GM18508 (cell line): Measurements from ENCODE around the gene VPS35.
"Not testable (repeated sequence)": the region's sequence is repeated elsewhere in the genome, so short reads cannot be mapped to it uniquely, and the experiment has no call there.

Experiments
- ATAC-seq: cut with Tn5 transposase; IDR thresholded peaks from one replicate; pipeline ENCODE4 v1.9.1; 2021; ENCODE audit warnings: moderate number of reproducible peaks; ENCODE audit not compliant: insufficient read depth, unreplicated experiment

The VPS35 gene

GRCh38 chr16:46681867-46682266, 7.1 kb downstream of the VPS35 start:
- not testable (repeated sequence) for ATAC-seq

- ATAC-seq: not testable (repeated sequence)
Measured at GRCh38 chr16:46677943-46678342, 11.0 kb downstream of the VPS35 start.

DNA sequence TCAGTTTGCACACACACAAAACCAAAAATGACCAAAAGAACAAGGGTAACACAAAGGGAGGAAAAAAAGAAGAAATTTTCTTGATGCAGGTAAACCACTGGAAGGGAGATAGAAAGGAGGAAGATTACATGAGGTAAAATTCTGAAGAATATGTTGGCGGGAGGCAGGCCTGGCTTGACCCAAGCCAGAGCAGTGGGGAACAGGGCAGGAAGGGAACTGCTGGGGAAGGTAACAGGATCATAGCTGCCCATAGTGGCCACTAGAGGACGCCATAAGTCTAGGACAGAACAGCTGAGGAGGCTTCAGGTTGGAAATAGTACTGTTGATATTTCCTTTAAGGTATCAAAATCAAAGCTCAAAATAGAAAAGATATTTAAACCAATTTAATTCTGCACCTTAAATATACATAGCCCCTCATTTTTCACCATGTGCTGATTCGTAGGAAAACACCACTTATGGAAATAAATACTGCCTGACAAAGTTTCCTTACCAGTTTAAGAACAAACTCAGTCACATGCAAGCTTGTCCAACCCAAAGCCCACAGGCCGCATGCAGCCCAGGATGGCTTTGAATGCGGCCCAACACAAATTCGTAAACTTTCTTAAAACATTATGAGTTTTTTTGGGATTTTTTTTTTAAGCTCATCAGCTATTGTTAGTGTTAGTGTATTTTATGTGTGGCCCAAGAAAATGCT, 15.5 kb downstream of the VPS35 start:
- no peak for ATAC-seq

- no peak for ATAC-seq
Measured at GRCh38 chr16:46662123-46662522, 26.9 kb downstream of the VPS35 start.

GRCh38 chr16:46658925-46659324, 30.1 kb downstream of the VPS35 start:
- ATAC-seq: peak; percentile 75

DNA sequence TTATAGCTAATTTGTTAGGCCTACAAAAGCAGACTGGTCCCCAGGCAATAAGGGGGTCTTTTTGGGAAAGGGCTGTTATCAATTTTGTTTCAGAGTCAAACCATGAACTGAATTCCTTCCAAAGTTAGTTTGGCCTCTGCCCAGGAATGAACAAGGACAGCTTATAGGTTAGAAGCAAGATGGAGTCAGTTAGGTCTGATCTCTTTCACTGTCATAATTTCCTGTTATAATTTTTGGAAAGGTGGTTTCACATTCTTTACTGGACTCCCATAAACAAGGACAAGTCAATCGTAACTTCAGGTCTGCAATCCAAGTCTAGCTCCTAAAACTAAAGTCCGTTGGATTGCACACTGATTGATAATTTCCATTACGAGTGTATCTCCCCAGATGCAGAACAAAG, 37.7 kb downstream of the VPS35 start:
- no peak for ATAC-seq

GRCh38 chr16:46650254-46650623, 38.7 kb downstream of the VPS35 start:
- ATAC-seq: no peak

GRCh38 chr16:46649588-46650253, 39.3 kb downstream of the VPS35 start:
- no peak for ATAC-seq

- ATAC-seq: no peak
Measured at GRCh38 chr16:46648656-46649055, 40.3 kb downstream of the VPS35 start.

- no peak for ATAC-seq
Measured at GRCh38 chr16:46638947-46639925, 49.7 kb downstream of the VPS35 start.

DNA sequence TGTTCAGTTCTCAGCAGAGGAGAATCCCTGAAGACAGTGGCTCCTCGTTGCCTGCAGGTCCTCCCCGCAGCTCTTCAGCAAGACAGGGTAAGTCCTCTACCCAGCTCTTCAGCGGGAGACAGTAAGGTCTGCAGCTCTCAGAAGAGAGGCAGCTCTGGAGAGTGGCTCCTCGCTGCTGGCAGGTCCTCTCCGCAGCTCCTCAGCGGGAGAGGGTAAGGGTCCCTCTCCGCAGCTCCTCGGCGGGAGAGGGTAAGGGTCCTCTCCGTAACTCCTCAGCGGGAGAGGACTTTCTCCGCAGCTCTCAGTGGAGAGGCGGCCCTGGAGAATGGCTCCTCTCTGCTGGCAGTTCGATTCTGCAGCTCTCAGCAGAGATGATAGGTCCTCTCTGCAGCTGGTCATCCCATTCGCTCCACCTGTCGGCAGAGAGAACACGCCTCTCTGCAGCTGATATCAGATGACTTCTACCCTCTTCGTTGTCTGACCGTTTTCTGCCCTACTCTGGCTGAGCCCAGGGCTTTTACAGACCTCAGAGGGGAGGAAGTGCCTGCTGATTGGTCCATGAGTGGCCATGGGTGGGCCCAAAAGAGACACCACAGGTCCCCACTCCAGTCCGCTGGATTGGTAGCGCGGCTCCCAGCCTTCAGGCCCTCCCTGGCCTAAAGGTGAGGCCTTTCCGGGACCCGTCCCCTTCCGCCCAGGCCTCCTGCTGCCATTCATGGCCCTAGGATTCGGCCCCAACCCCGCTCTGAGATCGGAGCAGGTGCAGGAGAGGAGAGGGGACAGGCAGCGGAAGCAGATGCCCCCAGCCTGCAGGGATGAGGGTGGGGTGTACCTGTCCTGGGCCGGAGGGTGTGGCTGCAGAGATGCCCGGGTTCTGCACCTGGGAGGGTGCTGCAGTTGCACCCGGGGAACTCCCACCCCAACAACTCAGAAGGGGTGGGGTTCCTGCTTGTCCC, 55.9 kb downstream of the VPS35 start:
- ATAC-seq: no peak

DNA sequence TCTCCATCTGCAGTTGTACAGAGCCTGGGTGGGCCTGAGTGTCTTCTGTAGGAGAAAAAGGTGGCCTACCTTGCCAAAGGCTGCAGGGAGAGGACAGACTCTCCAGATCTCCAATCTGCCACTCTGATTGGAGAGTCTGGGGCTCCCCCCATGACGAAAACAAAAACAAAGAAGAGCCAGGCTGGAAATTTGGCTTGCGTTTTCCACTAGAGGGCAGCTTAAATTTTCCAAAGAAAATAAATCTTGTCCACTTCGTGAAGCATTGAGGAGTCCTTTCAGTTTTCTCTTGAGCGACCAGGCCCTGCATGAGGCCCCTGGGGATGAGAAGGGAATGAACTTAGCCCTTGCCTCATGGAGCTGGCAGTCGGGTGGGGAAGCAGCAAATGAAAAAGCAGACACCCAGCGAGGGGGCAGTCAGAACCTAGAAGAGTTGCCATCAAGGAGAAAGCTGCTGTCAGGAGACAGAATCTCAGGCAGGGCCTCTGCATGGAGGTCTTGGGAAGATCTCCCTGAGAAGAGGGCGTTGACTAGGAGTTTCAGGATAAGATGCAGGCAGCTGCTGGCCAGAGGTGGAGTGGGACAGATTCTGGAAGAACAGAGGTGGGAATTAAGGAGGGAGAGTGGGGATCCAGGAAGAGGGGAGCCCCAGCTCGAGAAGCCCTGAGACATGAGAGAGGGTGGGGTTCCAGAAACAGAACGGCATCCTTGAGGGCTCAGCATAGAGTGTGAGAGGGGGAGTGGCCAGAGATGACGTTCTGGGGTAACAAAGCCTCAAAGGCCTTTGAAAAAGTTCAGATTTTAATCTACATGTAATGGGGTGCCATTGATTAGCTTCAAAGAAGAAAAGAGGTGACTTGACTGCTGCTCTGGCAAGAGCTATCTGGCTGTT, 59.4 kb downstream of the VPS35 start:
- ATAC-seq: no peak

GRCh38 chr16:46627746-46628145, 61.2 kb downstream of the VPS35 start:
- ATAC-seq: no peak

DNA sequence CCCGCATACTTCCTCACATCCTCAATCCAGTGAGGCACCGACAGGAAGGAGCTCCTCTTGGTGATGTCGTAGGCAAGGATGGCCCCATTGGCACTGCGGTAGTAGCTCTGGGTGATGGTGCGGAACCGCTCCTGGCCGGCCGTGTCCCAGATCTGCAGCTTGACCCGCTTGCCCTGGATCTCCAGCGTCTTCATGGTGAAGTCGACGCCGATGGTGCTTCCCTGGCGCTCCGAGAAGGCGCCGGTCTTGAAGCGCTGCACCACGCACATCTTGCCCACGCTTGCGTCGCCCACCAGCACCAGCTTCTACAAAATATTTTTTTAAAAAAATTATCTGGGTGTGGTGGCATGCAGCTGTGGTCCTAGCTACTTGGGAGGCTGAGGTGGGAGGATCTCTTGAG, 62.3 kb downstream of the VPS35 start:
- ATAC-seq: not testable (repeated sequence)

- not testable (repeated sequence) for ATAC-seq
Measured at GRCh38 chr16:46624862-46625261, 64.1 kb downstream of the VPS35 start.

DNA sequence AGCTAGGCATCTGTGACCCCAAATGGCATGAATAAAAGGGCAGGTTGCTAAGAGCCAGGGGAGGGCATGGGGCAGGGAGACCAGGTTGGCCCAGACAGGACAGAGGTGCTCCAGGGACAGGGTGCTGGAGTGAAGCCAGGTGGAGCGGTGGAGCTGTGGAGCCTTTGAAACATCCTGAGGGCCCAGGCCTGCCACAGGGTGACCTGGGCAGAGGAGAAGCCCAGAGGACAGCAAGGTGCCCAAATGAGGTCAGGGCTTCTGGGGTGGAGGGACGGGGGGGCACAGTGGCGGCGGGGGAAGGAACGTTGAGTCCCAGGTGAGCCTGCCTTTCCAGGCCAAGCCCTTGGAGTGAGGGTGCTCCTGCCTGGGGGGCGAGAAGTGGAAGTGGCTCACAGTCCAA, 65.3 kb downstream of the VPS35 start:
- ATAC-seq: not testable (repeated sequence)

DNA sequence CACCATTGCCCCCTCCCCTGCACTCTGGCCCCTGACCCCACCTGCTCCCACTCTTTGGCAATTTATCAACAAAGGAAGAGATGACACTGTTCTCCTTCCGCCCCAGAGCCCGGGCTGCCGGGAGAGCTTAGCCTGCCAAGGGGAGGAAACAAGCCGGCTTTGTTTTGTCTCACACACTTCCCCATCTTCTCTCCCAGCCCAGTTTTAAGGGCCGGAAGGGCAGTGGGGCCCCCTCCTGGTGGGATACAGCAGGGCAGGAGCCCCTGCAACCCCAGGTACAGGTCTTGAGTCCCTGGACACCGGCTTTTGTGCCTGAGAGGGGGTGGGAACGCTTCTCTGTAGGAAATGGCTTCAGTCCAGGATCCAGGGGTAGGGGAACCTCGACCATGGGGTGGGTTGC, 65.7 kb downstream of the VPS35 start:
- not testable (repeated sequence) for ATAC-seq

DNA sequence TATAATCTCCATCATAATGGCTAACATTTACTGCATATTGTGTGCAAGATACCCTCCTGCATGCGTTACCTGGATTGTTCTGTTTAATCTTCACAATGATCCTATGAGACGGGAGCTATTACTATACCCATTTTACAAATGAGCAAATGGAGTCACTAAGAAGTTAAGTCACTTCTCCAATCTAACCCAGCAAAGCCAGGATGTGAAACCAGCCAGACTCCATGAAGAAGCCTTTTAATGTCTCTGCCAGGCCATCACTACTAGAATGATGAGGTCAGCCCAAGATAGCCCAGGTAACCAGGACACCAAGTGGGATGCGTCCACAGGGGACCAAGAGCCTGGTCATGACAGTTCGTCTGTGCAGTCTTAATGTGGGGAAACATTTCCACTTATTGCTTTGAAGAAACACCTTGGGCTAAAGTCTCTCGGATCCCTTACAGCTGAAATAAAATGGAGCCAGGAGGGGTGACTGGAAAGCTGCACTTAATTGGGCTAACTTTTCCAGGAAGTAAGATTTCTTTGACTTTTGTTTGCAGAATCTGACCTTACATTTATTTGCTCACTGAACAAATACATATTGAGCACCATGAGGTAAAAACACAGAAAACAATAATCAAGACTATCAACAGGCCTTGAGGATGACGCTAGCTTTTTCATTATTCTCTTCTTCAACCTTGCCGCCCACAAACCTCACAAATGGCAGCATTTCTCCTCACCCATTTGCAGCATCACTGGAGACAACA, 66.9 kb downstream of the VPS35 start:
- ATAC-seq: no peak
